LNCaP clone FGC (cell line): ENCODE measurements around the gene RAB12.
"Not testable (repeated sequence)": the region's sequence is repeated elsewhere in the genome, so short reads cannot be mapped to it uniquely, and the experiment has no call there.

Experiments
- DNase-seq: peaks from one replicate; pipeline ENCODE4 v3.0.0-alpha.2; 2011; ENCODE audit warnings: low read depth
- H3K4me3 ChIP-seq: 2 replicates; pipeline ENCODE4 v1.5.1; 2011; ENCODE audit warnings: mild to moderate bottlenecking, low read depth, low read length, control low read depth
- CTCF ChIP-seq: IDR thresholded peaks from 2 replicates; pipeline ENCODE4 v1.5.1; 2012; ENCODE audit warnings: mild to moderate bottlenecking; ENCODE audit not compliant: control insufficient read depth, insufficient read depth; ENCODE audit errors: extremely low read depth

RAB12 gene

GRCh38 chr18:8643326-8643878, 34.2 kb downstream of the RAB12 start:
- no peak for DNase-seq
- TF ChIP-seq CTCF: no peak
- no peak overlapping the region for H3K4me3 ChIP-seq

GRCh38 chr18:8647359-8647758, 38.1 kb downstream of the RAB12 start:
- H3K4me3 ChIP-seq, DNase-seq: not testable (repeated sequence)

- DNase-seq, H3K4me3 ChIP-seq: not testable (repeated sequence)
These were observed 42.4 kb downstream of the RAB12 start for GRCh38 chr18:8651478-8652261.

- peak; percentile 62 for TF ChIP-seq CTCF
- H3K4me3 ChIP-seq: no peak overlapping the region
- no peak for DNase-seq
These were observed 45.5 kb downstream of the RAB12 start for GRCh38 chr18:8654503-8655451.

GRCh38 chr18:8656232-8656631, 47.0 kb downstream of the RAB12 start:
- H3K4me3 ChIP-seq: no peak overlapping the region
- no peak for DNase-seq
- no peak for TF ChIP-seq CTCF

- no peak for TF ChIP-seq CTCF
- no peak overlapping the region for H3K4me3 ChIP-seq
- no peak for DNase-seq
These were observed 48.0 kb downstream of the RAB12 start for GRCh38 chr18:8657050-8657820.

- DNase-seq: no peak
- no peak overlapping the region for H3K4me3 ChIP-seq
- no peak for TF ChIP-seq CTCF
These were observed 48.7 kb downstream of the RAB12 start for GRCh38 chr18:8657873-8658470.
